T-helper 22 cell (primary cell): ENCODE results near the gene DGKQ.

Experiments
- DNase-seq: peaks from one replicate; pipeline ENCODE4 v3.0.0-alpha.2; 2020; ENCODE audit warnings: low read depth

Gene DGKQ

GRCh38 chr4:960636-961350 lies 12.6 kb downstream of the DGKQ start:
- DNase-seq: no peak

- DNase-seq: no peak
Observed at GRCh38 chr4:960140-960635, 13.2 kb downstream of the DGKQ start.

GRCh38 chr4:959338-960139 lies 13.8 kb downstream of the DGKQ start:
- no peak for DNase-seq

GRCh38 chr4:958696-959337 lies 14.6 kb downstream of the DGKQ start:
- DNase-seq: no peak

- DNase-seq: no peak
Observed at GRCh38 chr4:958314-958665, 15.1 kb downstream of the DGKQ start.

GRCh38 chr4:957581-958313 lies 15.6 kb downstream of the DGKQ start:
- no peak for DNase-seq

GRCh38 chr4:957231-957580 lies 16.2 kb downstream of the DGKQ start:
- no peak for DNase-seq

GRCh38 chr4:956531-957230 lies 16.7 kb downstream of the DGKQ start:
- no peak for DNase-seq

GRCh38 chr4:955931-956381 lies 17.4 kb downstream of the DGKQ start:
- DNase-seq: no peak

GRCh38 chr4:955161-955921 lies 18.0 kb downstream of the DGKQ start:
- no peak for DNase-seq

- no peak for DNase-seq
Observed at GRCh38 chr4:954211-955020, 19.0 kb downstream of the DGKQ start.

- no peak for DNase-seq
Observed at GRCh38 chr4:953574-953915, 19.8 kb downstream of the DGKQ start.

GRCh38 chr4:952881-953573 lies 20.3 kb downstream of the DGKQ start:
- DNase-seq: no peak

- DNase-seq: no peak
Observed at GRCh38 chr4:951594-952468, 21.5 kb downstream of the DGKQ start.

GRCh38 chr4:951186-951585 lies 22.2 kb downstream of the DGKQ start:
- no peak for DNase-seq

- no peak for DNase-seq
Observed at GRCh38 chr4:950136-951020, 23.0 kb downstream of the DGKQ start.

GRCh38 chr4:949656-950055 lies 23.7 kb downstream of the DGKQ start:
- no peak for DNase-seq

- DNase-seq: no peak
Observed at GRCh38 chr4:948936-949300, 24.5 kb downstream of the DGKQ start.
